NCI-H510A (cell line): ENCODE data around the gene HMX1.

Experiments
- DNase-seq: peaks from one replicate; lab custom pipeline; 2025; lab: John Stamatoyannopoulos, UW

HMX1 gene

DNA sequence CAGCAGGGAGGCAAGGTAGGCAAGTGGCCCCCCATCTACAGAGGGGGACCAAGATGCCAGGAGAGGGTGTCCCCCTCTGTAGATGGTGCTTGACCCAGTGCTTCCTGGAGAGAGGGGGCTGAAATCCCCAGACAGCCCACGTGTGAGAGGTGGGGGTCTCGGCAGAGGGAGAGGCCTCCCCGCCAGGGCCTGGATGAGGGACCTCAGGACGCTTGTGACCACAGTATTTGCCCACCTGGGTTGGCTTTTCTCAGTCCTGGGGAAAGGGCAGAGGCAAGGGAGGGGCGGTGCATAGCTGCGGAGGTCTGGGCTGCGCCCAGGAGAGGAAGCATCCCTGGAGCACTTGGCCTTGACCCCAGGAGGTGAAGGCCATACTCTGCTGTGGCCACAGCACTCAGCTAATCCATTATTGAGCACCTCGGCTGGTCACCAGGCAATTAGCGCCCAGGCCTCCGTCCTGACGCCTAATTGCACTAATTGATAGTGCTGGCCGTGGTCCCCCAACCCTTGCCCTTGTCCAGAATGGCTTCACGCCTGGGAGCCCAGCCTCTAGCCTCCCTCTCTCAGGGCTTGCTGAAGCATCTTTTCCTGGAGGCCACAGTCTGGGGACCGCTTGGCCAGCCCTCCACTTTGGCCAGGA is 30.7 kb downstream of the HMX1 start:
- DNase-seq: no peak

DNA sequence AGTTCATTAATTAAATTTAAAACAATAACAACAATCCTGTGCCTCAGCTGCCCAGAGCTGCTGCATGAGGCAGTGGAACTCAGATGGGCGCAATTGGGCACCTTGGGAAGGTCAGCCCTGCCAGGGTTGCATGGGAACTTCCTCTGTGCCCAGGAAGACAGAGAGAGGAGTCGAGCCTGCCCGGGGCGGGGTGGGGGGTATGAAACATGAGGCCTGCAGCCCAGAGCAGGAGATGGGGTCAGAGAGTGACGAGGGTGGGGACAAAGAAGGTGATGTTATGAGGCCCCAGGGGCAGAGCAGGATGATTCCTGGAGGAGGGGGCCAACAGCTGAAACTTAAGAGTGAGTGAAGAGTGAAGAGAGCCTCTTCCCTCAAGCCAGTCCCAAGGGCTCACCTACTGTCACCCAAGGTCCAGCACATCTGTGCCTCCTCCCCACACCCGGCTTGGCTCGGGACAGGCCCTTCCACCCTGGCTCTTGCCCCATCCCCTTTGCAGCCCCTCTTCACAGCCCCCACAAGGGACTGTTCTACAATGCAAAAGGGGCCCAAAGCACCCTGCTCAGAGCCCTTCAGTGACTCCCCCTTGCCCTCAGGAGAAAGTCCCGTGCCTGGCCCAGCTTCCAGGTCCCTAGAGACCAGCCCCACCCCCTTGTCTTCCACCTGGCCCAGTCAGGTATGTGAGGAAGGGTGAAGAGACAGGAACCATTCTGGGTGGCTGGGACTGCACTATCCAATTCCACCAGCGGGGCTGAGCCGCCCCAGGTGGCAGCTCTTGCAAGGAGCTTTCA is 31.4 kb downstream of the HMX1 start:
- DNase-seq: no peak

DNA sequence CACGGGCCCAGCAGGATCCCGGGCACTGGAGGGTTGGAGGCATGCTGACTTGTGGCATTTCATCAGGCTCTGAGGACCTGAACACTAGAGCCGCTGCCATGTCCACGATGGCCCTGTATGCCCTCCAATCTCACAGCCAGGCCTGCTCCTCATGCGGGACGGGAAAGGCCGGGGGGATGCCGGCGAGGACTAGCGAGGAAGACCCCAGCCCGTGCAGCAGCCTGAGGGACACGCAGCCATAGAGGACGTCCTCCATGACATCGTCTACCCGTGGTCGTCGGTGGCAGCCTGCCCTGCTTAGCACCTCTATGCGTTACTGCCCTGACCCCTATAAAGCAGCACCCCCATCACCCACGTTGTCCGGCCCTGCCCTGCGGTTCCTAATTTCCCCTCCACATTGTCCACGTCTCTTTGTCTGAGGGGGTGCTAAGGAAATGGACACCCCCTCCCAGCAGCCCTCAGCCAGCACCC is 32.6 kb downstream of the HMX1 start:
- no peak for DNase-seq

DNA sequence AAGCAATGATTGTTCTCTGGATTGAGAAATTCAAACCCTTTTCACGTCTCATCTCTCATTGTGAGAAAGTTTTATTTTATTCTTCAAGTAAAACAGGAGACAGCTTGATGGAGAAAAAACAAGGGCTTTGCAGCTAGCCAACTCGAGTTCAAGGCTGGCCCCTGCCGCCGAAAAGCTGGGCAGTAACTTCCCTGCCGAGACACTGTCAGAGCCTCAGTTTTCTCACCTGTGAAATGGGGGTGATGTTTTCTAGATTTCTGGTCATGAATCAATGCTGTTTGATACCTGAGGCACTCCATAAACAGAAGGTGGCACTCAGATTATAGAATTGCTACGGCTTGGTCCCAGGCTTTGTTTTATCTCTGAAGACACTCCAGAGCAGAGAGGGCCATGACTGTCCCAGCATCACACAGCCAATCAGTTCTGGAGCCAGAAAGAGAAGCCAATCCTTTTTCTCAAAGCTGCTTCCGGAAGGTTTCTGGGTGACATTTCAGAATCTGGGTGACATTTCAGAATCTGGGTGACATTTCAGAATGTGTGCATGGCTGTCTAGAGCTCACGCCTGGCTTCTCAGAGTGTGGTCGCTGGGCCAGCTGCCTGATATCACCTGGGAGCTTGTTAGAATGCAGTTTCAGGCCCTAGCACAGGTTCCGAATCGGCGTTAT is 33.2 kb downstream of the HMX1 start:
- DNase-seq: no peak

DNA sequence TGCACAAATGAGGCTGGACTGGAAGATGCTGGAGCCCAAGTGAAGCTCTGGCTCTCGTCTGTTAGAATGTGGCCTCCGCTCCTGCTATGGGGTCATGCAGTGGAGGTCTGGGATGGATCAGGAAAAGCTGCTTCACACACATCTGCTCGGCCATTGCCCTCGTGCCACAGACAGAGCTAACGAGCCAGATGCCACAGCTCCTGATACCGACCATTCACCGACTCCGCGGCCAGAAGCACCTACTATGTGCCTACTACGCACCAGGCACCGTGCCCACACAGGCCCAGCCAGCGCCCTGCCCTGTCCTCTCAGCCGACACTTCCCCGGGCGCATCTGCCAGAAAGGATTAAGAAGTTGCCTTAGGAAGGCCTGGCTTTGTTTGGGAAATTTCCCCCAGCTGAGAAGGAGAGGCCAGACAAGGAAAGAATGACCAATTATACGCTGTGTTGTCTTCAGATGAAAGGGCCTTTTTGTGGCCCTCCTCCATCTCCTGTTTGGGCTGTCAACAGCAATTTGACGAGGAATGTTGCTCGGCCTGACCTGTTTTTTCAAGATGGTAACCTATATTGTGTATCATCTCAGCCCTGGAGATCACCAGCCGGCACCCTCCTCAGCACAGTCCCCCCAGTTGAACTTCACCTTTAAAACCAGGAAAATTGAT is 34.3 kb downstream of the HMX1 start:
- no peak for DNase-seq

DNA sequence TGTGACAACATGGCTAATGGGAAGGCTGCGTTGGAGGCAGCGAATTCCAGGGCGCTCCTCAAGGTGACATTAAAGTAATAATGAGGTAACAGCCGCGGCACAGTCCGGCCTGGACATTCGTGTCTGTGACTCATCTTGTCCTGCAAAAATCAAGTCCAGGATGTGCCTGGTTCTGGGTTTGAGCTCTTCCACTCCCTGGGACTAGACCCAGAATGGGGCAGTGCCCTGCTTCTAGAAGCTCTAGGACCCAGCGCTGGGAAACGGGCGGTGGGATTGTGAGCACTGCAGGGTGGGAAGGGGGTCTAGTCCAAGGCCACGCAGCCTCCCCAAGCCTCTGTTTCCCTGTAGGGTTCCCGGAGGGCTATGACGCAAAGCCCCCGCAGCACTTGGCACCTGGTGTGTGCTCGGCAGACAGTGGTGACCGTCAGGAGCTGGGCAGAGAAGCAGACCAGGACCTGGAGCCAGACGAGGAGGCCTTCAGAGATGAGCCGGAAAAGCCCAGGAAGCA is 34.9 kb downstream of the HMX1 start:
- DNase-seq: no peak

DNA sequence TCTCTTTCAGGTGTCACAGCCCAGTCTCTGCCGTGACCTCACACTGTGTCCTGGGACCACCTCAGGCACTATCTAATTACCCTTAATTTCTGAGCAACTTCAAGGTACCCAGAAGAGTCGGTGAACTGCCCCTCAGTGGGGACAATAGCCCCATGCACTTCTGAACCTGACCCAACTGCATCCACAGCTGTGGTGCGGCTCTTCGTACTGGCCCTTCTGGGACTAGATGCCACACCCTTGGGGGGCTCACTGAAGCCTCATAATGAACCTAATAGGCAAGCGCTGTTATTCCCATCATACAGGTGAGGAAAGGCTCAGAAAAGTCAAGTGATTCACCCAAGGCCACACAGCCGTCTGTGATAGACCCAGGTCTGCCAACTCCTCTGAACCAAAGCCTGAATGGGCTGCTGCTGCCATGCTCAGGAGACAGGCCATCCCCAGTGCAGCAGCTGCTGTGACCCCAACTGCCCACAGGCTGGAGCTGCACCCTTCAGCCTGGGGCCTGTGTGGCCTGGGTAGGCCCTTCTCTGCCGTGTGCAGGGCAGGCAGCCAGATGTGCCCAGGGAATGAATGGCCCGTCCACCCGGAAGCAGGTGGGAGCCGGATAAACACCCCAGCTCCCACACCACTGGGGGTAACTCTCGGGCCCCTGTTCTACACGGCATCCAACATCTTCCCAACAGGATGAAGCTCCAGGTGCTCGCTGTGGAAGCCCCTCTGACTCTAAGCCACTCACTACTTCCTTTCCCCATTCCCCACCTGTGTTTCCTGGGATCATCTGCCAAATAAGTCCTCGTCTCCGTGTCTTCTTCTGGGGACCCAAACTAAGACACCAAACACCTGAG is 35.9 kb downstream of the HMX1 start:
- DNase-seq: no peak

DNA sequence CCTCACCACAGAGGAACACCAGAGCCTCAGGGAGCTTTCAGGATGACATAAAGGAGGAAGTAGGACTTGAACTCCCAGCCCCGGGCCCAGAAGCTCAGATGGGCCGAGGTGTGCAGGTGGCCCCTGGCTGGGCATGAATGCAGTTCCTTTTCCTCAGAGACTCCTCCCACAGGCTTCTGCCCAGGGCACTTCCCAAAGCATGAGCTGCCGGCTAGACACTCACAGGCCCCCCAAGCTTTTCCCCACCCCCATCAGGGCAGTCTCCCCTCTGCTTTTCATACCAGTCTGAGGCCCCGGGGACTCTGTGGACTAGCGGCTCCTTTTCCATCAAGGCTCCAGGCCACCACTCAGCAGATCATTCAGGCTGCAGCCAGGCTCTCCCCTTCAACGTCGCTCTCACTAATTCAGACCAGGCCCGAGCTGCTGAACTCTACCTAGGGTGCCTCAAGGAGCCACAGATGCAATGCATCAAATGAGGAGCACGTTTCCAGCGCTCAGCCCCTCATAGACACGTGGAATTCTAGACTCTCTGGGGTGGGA is 36.9 kb downstream of the HMX1 start:
- no peak for DNase-seq

DNA sequence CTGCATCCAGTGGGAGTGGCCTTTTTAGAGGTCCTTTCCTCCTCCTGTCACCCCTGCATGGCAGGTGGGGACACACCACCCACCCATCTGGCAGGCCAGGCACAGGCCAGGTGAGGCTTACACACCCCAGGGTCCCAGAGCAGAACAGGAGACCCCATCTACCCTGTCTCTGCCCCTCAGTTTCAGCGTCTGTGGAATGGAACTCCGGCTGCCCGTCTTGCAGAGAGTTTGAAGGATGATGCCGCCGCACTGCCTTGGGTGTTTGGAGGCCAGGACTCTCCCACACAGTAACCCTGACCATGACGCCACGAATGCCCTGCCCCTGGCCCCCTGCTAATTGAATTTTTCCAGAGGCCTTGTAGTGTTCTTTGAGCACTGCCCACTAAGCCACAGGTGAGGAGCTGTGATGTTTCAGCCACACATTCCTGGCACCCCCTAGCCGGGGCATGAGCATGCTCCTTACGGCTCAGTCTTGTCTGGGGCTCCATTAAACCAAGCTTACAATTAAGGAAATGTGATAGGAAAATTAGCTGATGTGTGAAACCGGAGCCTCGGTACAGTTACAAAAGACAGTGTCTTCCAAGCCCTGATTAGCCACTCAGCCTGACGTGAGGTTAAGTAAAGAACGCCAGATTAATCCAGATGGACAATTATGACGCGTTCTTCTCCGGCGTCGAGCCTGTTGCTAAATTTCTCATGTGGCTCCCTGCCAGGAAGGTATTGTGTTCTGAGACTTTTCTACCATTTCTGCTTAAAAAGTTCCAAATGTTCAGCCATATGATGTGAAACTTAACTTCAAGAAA is 39.3 kb downstream of the HMX1 start:
- DNase-seq: no peak

DNA sequence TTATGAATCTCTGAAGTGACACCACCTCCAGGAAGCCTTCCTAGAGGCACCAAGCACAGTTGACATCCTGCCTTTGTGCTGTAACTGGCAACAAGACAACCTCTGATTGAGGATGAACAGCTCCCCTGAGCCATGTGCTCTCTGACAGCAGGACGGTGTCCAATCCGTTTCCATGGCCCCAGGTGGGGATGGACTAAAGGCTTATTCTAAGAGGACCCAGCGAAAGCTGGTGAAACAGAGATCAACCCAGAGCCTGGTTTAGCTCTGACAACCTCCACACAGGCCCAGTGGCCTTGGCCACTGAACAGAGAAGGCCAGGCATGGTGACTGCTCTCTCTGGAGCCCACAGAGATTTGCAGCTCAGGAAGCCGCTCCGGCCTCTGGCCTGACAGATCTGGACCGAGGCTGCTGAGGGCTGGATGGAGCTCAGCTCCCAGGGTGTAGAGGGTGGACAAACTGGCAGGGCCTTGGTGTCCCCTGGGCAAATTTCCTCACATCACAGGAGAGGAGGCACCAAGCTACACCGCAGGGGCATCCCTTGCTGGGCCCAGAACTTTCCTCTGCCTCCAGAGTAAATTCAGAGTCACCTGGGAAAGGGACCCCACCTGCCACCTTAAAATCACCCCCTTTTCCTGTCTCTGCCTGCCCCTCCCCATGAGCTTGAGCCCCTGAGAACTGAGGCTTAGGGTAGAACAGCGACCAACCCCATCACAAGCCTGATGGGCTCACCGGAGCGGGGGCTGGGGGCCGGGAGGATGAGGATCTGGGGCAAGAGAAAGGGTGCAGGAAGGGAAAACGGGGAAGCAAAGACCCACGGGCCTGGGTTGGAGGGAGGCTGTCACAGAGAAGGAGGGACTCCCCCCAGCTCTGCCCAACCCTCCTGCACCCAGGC is 40.2 kb downstream of the HMX1 start:
- no peak for DNase-seq

DNA sequence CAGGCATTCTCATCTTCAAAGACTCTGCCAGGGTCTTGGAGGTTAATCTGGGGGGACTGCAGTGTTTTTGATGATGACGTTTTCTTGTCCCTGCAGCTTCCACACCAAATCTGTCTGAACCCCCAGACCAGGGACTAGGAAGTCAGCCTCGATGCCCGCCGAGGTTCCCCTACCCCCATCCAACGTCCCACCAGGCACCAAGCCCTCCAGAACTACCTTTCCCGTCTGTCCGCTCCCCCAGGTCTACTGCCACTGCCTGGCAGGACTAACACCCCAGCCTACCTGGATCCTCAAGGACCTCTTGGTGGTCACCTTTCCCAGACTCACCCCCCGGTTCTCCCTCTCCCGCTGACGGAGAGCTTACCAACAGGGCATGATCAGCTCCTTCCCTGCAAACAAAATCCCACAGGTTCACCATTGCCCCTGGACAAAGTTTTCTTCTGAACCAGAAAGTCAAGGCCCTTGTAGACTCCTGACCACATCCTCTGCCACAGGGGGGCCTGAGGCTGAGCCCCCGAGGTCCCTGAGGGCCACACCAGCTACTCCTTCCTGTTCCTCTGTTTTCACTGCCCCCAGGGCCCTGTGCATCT is 40.9 kb downstream of the HMX1 start:
- DNase-seq: no peak

DNA sequence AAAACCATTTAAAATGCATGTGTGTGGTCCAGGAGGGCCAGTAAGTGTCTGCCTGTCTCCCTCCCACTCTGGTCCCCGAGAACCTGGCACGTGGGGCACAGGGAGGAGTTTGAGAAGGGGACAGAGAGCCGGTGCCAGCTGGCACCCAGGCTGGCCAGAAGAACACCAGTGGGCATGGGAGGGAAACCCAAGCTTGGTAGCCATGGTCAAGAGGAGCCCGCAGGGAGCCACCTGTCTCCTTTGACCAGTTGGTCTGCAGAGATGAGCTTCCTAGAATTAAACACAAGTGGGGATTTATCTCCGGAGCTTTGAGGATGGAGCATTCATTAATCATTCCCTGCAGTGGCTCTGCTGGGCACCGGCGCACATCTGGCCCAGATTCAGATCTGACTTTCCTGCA is 41.6 kb downstream of the HMX1 start:
- DNase-seq: no peak

DNA sequence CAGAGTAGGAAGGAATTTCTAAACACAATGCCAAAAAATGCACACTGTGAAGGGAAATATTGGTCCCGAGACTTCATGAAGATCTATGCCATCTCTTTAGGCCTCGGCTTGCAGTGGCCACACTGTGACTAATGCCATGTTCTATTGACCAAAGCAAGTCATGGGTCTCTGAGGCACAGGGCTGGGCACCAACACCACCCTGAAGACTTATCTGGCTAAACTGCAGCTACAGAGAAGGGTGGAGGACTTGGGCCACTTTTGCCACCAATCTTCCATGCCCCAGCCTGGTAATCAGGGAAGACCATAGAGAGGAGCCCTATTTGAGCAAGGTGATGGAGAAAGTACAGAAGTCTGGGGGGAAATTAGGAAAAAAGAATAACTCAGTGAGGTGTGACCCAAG is 42.1 kb downstream of the HMX1 start:
- DNase-seq: no peak

DNA sequence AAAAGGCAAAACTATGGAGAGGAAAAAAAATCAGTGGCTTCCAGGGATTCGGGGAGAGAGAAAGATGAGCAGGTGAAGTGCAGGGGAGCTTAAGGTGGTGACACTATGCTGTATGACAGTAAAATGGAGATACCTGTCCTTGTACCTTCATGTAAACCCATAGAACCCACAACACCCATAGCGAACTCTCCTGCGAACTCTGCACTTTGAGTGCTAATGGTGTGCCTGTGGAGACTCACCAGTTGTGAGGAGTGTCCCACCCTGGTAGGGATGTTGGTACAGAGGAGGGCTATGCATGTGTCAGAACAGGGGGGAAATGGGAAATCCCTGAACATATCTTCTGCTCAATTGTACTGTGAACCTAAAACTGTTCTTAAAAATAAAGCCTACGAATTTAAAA is 42.8 kb downstream of the HMX1 start:
- no peak for DNase-seq

DNA sequence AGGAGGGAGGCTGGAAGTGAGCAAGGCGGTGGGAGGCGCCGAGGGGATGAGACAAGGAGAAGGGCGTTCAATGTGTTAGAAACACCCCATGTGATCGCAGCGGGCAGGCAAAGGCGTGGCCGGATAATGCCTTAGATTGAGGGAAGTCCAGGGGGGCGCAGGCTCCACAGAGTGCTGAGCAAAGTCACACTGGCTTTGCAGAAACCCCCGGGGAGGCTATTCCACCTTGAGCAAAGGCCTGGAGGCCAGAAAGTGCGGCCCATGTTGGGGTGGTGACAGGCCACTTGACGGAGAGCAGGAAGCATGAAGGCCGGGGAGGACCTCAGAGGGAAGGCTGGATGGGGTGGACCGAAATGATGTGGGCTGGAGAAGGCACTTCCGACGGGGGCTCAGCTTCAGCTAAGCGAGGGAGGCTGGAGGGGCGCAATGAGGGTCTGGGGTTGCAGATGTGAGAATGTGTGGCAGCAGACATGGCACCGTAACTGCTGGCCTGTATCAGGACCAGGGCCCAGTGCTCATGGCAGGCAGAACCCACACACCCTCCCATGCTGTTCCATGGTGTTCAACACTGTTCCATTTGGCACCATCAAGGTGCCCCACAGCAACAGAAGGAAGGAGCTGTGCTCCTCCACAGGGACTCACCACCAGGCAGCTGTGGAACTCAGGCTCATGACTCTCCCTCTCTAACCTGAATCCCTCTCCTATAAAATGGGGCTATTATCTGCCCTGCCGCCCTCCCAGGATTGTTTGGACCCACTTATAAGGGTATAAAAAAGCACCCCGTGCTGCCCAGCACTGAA is 50.3 kb downstream of the HMX1 start:
- DNase-seq: no peak

DNA sequence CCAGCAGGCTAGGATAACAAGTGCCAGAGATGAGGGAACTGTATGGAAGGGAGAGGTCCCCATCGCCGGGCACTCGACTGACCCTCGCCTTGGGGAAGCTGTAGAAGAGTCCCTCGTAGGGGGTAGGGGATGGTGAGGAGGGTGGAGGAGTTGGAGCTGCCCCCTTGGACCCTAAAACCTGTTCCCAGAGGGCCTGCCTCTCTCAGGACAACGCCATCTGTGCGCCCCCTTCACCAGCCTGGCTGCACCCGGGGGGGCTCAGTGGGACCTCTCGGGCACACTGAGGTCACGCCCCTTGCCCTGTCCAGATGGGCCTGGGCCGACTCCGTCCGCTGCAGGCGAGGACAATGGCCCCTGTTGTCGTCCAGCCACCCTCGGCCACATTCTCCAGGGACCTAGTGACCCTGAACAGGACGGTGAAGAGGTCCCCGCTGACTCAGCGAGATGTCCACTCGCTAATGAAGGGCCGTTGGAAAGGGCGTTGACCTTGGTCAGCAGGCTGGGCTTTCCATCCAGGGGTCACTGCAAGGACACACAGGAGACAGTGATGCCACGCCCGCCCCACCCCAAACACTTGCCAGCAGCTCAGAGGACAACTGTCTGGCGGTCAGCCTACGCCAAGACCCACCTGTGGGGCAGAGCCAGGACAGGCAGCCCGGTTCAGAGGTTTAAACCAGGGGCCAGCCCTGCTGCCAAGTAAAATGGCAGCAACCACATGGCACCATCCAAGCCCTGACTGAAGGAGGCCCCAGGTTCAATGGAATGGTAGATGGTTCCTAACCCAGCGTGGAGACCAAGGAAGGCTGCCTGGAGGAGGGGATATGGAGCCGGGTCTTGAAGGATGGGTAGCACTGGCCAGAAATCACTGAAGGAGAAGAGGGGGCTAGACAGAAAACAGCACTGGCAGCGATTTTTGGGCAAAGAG is 51.2 kb downstream of the HMX1 start:
- no peak for DNase-seq
